ENCODE data around the gene CDC5L. TPM values are rescaled to one million over a fixed set of nuclear protein-coding genes. Genes with fewer than 3 reads are reported as not detected.
A peak's percentile ranks its signal among the peaks of the same experiment; 100 is the strongest.

The CDC5L gene
- total and polyA plus RNA-seq, 4 experiments from 2014 or later, result 9.8 to 22.4 (median 19.3) TPM

GRCh38 chr6:44487002-44487401, 99.5 kb downstream of the CDC5L start:
- ChIA-PET CTCF (ENCODE audit: partially characterized antibody) (interaction anchor here (3.9 kb wide), 1 partner anchor 12 kb away, joined by 24 read pairs; no protein-coding TSS in a partner anchor), POLR2A (ENCODE audit: partially characterized antibody) (no interaction called here)
- no peaks in the 10 kb centered on the region for H3K4me1 Mint-ChIP-seq
- DNase-seq, result no peak
- no peaks in the 10 kb centered on the region for H3K36me3 Mint-ChIP-seq
- H3K4me3 Mint-ChIP-seq, result no peak overlapping the region
- H3K27ac Mint-ChIP-seq, result no peak overlapping the region
- Histone ChIP-seq H3K9me3 (ENCODE audit: control insufficient read depth in 1 of 2, low read length in 2 of 2) (no peaks in the 10 kb centered on the region), H3K4me1 (ENCODE audit: insufficient read depth, low read length) (no peaks in the 10 kb centered on the region), H3K4me3 (ENCODE audit: low read length in 2 of 2) (no peak overlapping the region), H3K27ac (ENCODE audit: low read depth, low read length) (no peak overlapping the region), H3K36me3 (ENCODE audit: insufficient read depth, low read length) (no peaks in the 10 kb centered on the region), H3K27me3 (ENCODE audit: insufficient read depth, low read length) (no peaks in the 10 kb centered on the region)
- peaks cover 3 to 11% of the 10 kb centered on the region in 2 donors for H3K27me3 Mint-ChIP-seq
- intact Hi-C loops (cut with micrococcal nuclease), result no loop called here
- H3K9me3 Mint-ChIP-seq, result peaks cover 0 to 4% (median 0%) of the 10 kb centered on the region in 8 donors

DNA sequence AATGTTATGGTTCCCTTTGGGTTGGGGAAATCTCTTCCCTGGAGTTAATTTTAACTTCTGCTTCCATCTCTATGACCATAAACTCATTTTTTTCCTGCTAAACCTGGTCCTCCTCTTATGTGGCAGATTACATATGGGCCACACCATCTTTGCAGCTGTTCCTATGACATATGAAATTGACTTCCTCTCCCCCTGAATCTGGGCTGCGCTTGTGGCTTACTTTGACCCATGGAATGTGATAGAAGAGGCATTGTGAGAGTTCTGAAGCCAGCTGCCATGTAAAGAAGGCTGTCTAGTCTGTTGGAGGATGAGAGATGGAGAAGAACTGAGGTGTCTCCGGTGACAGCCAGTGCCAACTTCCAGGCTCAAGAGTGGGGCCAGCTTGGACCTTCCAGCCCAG, 100.1 kb downstream of the CDC5L start:
- Histone ChIP-seq H3K4me3 (ENCODE audit: low read length in 2 of 2) (no peak overlapping the region), H3K27ac (ENCODE audit: low read depth, low read length) (no peak overlapping the region), H3K4me1 (ENCODE audit: insufficient read depth, low read length) (no peaks in the 10 kb centered on the region), H3K9me3 (ENCODE audit: control insufficient read depth in 1 of 2, low read length in 2 of 2) (no peaks in the 10 kb centered on the region), H3K27me3 (ENCODE audit: insufficient read depth, low read length) (no peaks in the 10 kb centered on the region), H3K36me3 (ENCODE audit: insufficient read depth, low read length) (no peaks in the 10 kb centered on the region)
- H3K9me3 Mint-ChIP-seq, result peaks cover 0 to 4% (median 0%) of the 10 kb centered on the region in 8 donors
- no peak overlapping the region for H3K4me3 Mint-ChIP-seq
- no peak for DNase-seq
- H3K36me3 Mint-ChIP-seq, result no peaks in the 10 kb centered on the region
- intact Hi-C loops (cut with micrococcal nuclease), result no loop called here
- CTCF ChIA-PET (ENCODE audit: partially characterized antibody), result interaction anchor here (3.9 kb wide), 1 partner anchor 12 kb away, joined by 24 read pairs; no protein-coding TSS in a partner anchor
- no peaks in the 10 kb centered on the region for H3K4me1 Mint-ChIP-seq
- POLR2A ChIA-PET (ENCODE audit: partially characterized antibody), result no interaction called here
- H3K27ac Mint-ChIP-seq, result no peak overlapping the region
- H3K27me3 Mint-ChIP-seq, result peaks cover 3 to 11% of the 10 kb centered on the region in 2 donors

GRCh38 chr6:44489910-44490604, 102.6 kb downstream of the CDC5L start:
- H3K27me3 Mint-ChIP-seq, result peaks cover 7 to 13% of the 10 kb centered on the region in 2 donors
- no peak overlapping the region for H3K27ac Mint-ChIP-seq
- POLR2A ChIA-PET (ENCODE audit: partially characterized antibody), result no interaction called here
- no peaks in the 10 kb centered on the region for H3K36me3 ChIP-seq (ENCODE audit: insufficient read depth, low read length)
- no peaks in the 10 kb centered on the region for H3K27me3 ChIP-seq (ENCODE audit: insufficient read depth, low read length)
- no peaks in the 10 kb centered on the region for H3K9me3 ChIP-seq (ENCODE audit: control insufficient read depth in 1 of 2, low read length in 2 of 2)
- no peak for DNase-seq
- H3K9me3 Mint-ChIP-seq, result peaks cover 0 to 4% (median 0%) of the 10 kb centered on the region in 8 donors
- no peaks in the 10 kb centered on the region for H3K4me1 ChIP-seq (ENCODE audit: insufficient read depth, low read length)
- intact Hi-C loops (cut with micrococcal nuclease), result no loop called here
- no peaks in the 10 kb centered on the region for H3K36me3 Mint-ChIP-seq
- H3K27ac ChIP-seq (ENCODE audit: low read depth, low read length), result no peak overlapping the region
- CTCF ChIA-PET (ENCODE audit: partially characterized antibody), result interaction anchor here (1.3 to 1.6 kb wide), 3 partner anchors 13 to 17 kb away, joined by 3 to 6 read pairs (median 5); no protein-coding TSS in a partner anchor
- no peak overlapping the region for H3K4me3 ChIP-seq (ENCODE audit: low read length in 2 of 2)
- no peaks in the 10 kb centered on the region for H3K4me1 Mint-ChIP-seq
- H3K4me3 Mint-ChIP-seq, result no peak overlapping the region

DNA sequence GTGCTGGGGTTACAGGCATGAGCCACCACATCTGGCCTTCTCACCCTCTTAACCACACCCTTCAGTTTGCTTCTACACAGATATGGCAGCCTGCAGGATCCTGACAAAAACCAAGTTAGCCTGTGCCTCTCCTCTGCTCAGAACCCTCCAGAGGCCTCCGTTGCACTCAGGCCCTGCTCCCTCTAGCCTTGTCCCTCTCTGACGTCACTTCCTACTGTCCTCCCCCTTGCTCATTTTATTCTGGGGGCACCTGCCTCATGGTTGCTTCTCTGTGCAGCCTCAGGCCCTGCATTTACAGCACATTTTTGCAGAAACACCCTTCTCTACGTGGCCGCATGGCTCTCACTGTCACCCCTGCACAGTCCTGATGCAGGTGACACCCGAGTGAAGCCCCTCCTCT, 105.6 kb downstream of the CDC5L start:
- no peak overlapping the region for H3K27ac ChIP-seq (ENCODE audit: low read depth, low read length)
- H3K9me3 Mint-ChIP-seq, result no peaks in the 10 kb centered on the region
- DNase-seq, result no peak
- H3K4me1 ChIP-seq (ENCODE audit: insufficient read depth, low read length), result no peaks in the 10 kb centered on the region
- peak overlapping the region in 1 of 7 donors; percentile 71 for H3K27ac Mint-ChIP-seq
- ChIA-PET CTCF (ENCODE audit: partially characterized antibody) (interaction anchor here (0.6 kb wide), 1 partner anchor 850 kb away, joined by 3 read pairs; no protein-coding TSS in a partner anchor), POLR2A (ENCODE audit: partially characterized antibody) (no interaction called here)
- H3K36me3 Mint-ChIP-seq, result no peaks in the 10 kb centered on the region
- H3K4me3 ChIP-seq (ENCODE audit: low read length in 2 of 2), result no peak overlapping the region
- no peaks in the 10 kb centered on the region for H3K36me3 ChIP-seq (ENCODE audit: insufficient read depth, low read length)
- peaks cover 11% of the 10 kb centered on the region in 2 donors for H3K27me3 Mint-ChIP-seq
- no peaks in the 10 kb centered on the region for H3K27me3 ChIP-seq (ENCODE audit: insufficient read depth, low read length)
- intact Hi-C loops (cut with micrococcal nuclease), result no loop called here
- no peak overlapping the region for H3K4me3 Mint-ChIP-seq
- H3K4me1 Mint-ChIP-seq, result no peaks in the 10 kb centered on the region
- no peaks in the 10 kb centered on the region for H3K9me3 ChIP-seq (ENCODE audit: control insufficient read depth in 1 of 2, low read length in 2 of 2)

DNA sequence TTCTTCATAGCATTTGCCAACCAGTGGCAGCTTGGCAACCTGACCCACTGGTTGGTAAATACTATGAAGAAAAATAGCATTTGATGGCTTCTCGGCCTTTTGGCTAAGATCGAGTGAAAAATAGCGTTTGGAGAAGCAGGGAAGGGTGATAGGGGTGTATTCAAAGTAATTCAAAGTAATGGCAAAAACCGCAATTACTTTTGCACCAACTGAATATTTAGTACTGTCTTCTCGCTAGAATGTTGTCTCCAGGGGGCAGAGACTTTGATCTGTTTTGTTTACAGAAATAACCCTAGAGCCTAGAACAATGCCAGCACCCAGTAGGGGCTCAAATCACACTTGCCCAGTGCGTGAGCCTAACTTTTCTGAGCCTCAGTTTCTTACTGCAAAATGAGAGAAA, 106.1 kb downstream of the CDC5L start:
- intact Hi-C loops (cut with micrococcal nuclease), result no loop called here
- Histone ChIP-seq H3K36me3 (ENCODE audit: insufficient read depth, low read length) (no peaks in the 10 kb centered on the region), H3K27me3 (ENCODE audit: insufficient read depth, low read length) (no peaks in the 10 kb centered on the region), H3K9me3 (ENCODE audit: control insufficient read depth in 1 of 2, low read length in 2 of 2) (no peaks in the 10 kb centered on the region), H3K27ac (ENCODE audit: low read depth, low read length) (no peak overlapping the region), H3K4me1 (ENCODE audit: insufficient read depth, low read length) (no peaks in the 10 kb centered on the region), H3K4me3 (ENCODE audit: low read length in 2 of 2) (no peak overlapping the region)
- H3K27me3 Mint-ChIP-seq, result peaks cover 11% of the 10 kb centered on the region in 2 donors
- H3K4me1 Mint-ChIP-seq, result no peaks in the 10 kb centered on the region
- no peak for DNase-seq
- ChIA-PET POLR2A (ENCODE audit: partially characterized antibody) (no interaction called here), CTCF (ENCODE audit: partially characterized antibody) (no interaction called here)
- H3K36me3 Mint-ChIP-seq, result no peaks in the 10 kb centered on the region
- H3K27ac Mint-ChIP-seq, result peak overlapping the region in 1 of 7 donors; percentile 71
- no peaks in the 10 kb centered on the region for H3K9me3 Mint-ChIP-seq
- H3K4me3 Mint-ChIP-seq, result no peak overlapping the region

GRCh38 chr6:44494011-44494501, 106.5 kb downstream of the CDC5L start:
- no peak overlapping the region for H3K27ac Mint-ChIP-seq
- CTCF ChIA-PET (ENCODE audit: partially characterized antibody), result no interaction called here

GRCh38 chr6:44495036-44495901, 107.8 kb downstream of the CDC5L start:
- peaks cover 10 to 11% of the 10 kb centered on the region in 2 donors for H3K27me3 Mint-ChIP-seq
- H3K4me1 Mint-ChIP-seq, result no peaks in the 10 kb centered on the region
- no peaks in the 10 kb centered on the region for H3K36me3 Mint-ChIP-seq
- H3K4me3 Mint-ChIP-seq, result no peak overlapping the region
- no peak for DNase-seq
- H3K9me3 Mint-ChIP-seq, result peaks cover 0 to 2% (median 0%) of the 10 kb centered on the region in 8 donors
- H3K27ac Mint-ChIP-seq, result peak overlapping the region in 1 of 7 donors; percentile 70
- Histone ChIP-seq H3K9me3 (ENCODE audit: control insufficient read depth in 1 of 2, low read length in 2 of 2) (no peaks in the 10 kb centered on the region), H3K27me3 (ENCODE audit: insufficient read depth, low read length) (no peaks in the 10 kb centered on the region), H3K4me3 (ENCODE audit: low read length in 2 of 2) (no peak overlapping the region), H3K36me3 (ENCODE audit: insufficient read depth, low read length) (no peaks in the 10 kb centered on the region), H3K27ac (ENCODE audit: low read depth, low read length) (no peak overlapping the region), H3K4me1 (ENCODE audit: insufficient read depth, low read length) (no peaks in the 10 kb centered on the region)
- ChIA-PET CTCF (ENCODE audit: partially characterized antibody) (interaction anchor here (0.9 kb wide), 1 partner anchor 19 kb away, joined by 3 read pairs; no protein-coding TSS in a partner anchor), POLR2A (ENCODE audit: partially characterized antibody) (no interaction called here)
- intact Hi-C loops (cut with micrococcal nuclease), result no loop called here

More at GRCh38 chr6:44494011-44494501, 106.5 kb downstream of the CDC5L start:
- Histone ChIP-seq H3K27me3 (ENCODE audit: insufficient read depth, low read length) (no peaks in the 10 kb centered on the region), H3K27ac (ENCODE audit: low read depth, low read length) (no peak overlapping the region), H3K4me3 (ENCODE audit: low read length in 2 of 2) (no peak overlapping the region), H3K9me3 (ENCODE audit: control insufficient read depth in 1 of 2, low read length in 2 of 2) (no peaks in the 10 kb centered on the region), H3K36me3 (ENCODE audit: insufficient read depth, low read length) (no peaks in the 10 kb centered on the region), H3K4me1 (ENCODE audit: insufficient read depth, low read length) (no peaks in the 10 kb centered on the region)
- Mint-ChIP-seq H3K9me3 (no peaks in the 10 kb centered on the region), H3K4me3 (no peak overlapping the region), H3K4me1 (no peaks in the 10 kb centered on the region), H3K36me3 (no peaks in the 10 kb centered on the region), H3K27me3 (peaks cover 11% of the 10 kb centered on the region in 2 donors)
- POLR2A ChIA-PET (ENCODE audit: partially characterized antibody), result no interaction called here
- intact Hi-C loops (cut with micrococcal nuclease), result no loop called here
- no peak for DNase-seq

Data from CD4-positive, alpha-beta memory T cell (primary cell).